Fibroblast of skin of abdomen (primary cell): ENCODE results near the gene SLC44A5.
"Not testable (repeated sequence)": the region's sequence is repeated elsewhere in the genome, so short reads cannot be mapped to it uniquely, and the experiment has no call there.

ENCODE experiments used
- DNase-seq: peaks from one replicate; pipeline ENCODE4 v3.0.0-alpha.2; 2013

The SLC44A5 gene

DNA sequence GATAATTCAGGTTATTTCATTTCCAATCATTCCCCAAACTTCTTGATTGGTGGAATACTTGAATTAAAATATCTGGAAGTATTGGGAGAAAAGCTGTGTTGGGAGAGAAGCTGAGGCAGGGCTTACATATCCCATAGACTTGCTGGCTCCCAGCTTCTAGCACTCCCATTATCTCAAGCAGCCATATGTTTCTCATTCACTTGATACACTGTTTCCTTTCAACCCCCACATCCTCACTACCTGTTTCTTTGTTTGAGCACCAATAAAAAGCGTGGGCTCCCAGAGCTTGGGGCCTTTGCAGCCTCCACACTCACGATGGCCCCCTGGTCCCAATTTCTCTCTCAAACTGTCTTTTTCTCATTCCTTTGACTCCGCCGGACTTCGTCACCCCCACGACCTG lies 256.6 kb downstream of the SLC44A5 start:
- DNase-seq, result not testable (repeated sequence)

DNA sequence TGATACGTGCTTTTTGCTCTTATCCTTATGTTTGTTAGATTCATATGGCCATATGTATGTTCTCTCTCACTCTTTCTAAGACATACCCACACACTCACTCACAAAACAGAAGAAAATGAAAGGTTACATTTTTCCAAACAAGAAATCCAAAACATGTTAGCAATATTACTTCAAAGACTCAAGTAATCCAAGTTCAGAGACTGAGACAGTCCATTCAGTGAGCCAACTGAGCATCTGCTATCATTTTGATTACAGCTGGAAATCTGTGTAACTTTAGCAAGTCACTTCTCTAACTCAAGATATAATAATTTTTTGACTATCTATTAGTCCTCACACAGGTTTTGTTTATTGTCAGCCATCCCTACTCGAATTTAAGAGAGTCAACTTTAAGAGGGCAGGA lies 257.9 kb downstream of the SLC44A5 start:
- DNase-seq, result no peak

- DNase-seq, result peak; percentile 71
Observed at GRCh38 chr1:75345538-75346292, 265.2 kb downstream of the SLC44A5 start.

GRCh38 chr1:75342786-75343185 lies 268.1 kb downstream of the SLC44A5 start:
- no peak for DNase-seq

DNA sequence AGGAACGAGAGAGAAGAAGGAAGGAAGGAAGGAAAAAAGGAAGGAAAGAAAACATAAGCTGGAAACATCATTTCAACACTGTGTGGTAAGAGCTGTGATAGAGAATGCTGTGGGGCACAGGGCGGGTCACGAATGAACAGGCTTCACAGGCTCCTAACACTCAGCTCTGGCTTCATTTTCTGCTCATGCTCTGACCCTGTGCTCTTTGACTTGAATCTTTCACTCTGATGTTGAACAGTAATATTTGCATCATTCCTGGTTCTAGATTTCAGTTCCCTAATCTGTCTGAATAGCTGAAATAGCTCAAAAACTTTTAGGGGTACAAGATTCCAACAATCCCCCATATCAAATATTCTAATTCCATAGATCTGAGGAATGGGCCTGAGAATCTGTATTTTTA lies 269.4 kb downstream of the SLC44A5 start:
- no peak for DNase-seq

DNA sequence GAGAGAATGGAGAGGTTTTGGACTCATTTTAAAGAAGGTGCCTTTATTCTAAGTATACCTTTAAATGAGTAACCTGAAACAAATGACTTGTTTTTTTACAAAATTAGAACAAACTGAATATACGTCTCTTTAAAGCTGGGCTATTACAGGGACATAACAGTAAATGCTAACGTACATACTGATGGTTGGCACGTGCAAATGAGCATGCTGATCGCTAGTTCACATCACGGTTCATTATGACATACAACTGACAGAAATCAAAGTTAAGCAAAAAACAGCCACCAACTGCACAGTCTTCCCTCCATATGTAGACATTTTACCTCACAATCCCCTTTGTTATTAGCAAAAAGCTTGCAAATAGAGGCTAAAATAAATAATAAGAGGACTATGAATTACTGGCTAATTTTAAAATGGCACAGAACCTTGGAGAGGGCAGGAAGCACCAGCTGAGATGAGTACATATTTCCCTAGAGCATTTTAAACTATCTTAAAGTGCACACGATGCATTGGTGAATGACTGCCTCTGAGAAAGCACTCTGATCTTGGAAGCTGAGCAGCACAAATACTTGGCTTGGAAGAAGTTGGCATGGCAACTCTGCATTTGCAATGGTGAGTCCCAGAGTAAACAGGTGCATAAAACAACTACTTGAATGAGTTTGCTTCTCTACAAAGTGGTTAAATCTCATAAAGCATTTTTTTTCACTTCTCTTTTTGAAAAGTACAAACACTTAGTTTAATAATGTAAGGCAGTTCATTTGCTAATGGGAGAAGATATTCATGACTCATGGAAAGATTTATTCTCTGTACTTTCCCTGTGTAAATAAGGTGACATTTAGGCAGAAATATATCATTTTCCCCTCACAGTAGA lies 272.1 kb downstream of the SLC44A5 start:
- DNase-seq, result no peak

DNA sequence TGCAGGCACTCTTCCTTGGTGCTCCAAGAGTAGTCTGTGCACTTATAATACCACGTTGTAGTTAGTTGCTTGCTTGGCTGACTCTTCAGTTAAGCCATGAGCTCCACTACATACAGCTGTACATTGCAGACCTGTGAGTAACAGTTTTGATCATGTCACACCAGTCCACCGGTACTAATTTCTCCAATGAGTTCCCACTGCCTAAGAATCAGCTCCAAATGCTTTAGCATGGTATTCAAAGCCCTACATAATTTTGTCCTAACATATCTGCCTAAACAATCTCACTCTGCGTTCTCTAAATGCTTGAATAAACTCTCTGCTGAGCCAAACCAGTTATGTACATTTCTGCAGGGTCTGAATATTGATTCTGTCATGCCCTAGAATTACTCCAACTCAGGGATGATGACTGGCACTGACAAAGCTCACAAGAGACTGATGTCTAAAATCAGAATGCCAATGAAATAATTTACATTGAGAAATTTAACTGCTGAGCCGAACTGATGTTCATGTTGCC lies 276.0 kb downstream of the SLC44A5 start:
- DNase-seq, result peak; percentile 15

GRCh38 chr1:75330624-75331023 lies 280.3 kb downstream of the SLC44A5 start:
- peak; percentile 5 for DNase-seq

DNA sequence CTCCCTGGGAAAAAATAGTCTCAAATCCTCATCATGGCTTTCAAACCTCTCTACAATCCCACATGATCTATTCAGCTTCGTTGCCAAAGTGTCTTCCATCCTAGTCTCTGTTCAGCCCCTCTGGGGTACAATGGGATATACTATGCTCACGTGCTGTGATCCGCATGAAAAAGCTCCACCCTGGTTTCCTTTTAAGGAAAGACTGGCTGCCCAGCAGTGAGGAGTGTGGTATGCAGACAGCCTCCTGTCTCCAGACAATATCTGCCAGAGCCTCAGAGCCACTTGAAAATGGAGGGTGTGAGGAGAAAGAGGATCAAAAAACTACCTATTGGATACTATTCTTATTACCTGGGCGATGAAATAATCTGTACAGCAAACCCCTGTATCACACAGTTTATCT lies 282.2 kb downstream of the SLC44A5 start:
- no peak for DNase-seq

GRCh38 chr1:75327395-75327794 lies 283.5 kb downstream of the SLC44A5 start:
- no peak for DNase-seq

DNA sequence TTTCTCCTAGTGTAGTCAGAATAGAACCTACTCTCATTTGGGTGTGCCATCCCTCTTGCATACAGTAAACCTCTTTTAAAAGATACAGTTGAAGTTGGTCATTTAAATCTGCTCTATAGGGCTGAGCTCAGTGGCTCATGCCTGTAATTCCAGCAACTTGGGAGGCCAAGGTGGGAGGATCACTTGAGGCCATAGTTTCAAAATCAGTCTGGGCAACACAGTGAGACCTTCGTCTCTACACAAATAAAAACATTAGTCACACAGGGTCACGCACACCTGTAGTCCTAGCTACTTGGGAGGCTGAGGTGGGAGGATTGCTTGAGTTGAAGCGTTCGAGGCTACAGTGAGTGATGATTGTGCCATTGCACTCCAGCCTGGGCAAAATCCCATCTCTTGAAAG lies 292.9 kb downstream of the SLC44A5 start:
- DNase-seq, result no peak

GRCh38 chr1:75316230-75316629 lies 294.7 kb downstream of the SLC44A5 start:
- DNase-seq, result no peak

GRCh38 chr1:75312620-75313019 lies 298.3 kb downstream of the SLC44A5 start:
- DNase-seq, result no peak

DNA sequence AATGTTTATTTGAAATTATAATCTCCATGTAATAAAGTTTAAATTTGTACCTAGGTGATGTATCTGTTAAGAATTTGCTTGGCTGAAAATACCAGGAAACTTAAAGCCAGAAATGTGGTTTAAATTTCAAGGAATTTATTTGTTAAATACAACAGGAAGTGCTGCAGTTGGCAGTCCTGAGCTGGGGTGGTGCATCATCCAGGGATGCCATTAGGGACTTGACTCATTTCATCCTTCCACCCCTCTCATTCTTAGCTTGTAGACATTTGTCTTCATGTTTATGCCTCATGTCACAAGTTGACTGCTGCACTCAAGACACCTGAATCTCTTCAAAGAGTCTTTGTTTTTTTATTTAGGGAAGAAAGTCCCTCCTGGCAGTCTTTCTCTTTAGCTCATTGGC lies 300.8 kb downstream of the SLC44A5 start:
- peak; percentile 45 for DNase-seq

DNA sequence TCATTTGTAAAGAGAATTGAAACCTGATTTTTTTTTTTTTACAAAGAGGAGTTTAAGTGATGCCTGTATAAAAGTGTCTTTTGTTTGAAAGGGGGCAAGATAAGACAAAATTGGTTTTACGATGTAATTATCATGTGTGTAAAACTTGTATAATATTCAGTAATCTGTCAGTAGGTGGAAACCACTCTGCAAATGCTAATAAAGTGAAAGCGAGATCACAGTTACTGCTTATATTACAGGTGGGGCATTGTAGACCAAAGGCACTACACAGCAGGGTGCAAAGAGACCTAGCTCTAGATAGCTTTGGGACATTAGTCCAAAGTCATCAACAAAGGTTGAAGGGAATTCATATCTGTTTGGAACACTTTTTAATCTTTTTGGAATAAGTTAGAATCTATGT lies 302.5 kb downstream of the SLC44A5 start:
- no peak for DNase-seq

GRCh38 chr1:75305061-75305460 lies 305.9 kb downstream of the SLC44A5 start:
- DNase-seq, result no peak

DNA sequence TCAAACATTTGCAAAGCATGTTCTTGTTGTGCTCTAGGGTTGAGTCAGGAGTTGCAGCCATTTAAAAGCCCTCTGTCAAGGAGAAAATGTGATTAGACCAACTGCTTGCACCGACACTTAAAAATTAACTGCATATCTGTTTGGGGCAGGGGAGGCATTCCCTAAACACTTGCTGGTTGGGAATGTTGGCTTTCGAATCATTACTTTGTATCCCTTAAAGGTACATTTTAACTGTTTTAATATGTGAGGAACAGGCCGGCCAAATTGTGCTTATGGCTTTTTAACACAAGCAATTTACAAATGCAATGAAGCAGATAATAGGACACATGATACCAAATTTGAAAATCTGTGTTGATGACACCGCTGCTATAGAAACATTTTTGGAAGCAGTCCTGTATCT lies 317.6 kb downstream of the SLC44A5 start:
- no peak for DNase-seq

- no peak for DNase-seq
Observed at GRCh38 chr1:75292013-75292412, 318.9 kb downstream of the SLC44A5 start.

DNA sequence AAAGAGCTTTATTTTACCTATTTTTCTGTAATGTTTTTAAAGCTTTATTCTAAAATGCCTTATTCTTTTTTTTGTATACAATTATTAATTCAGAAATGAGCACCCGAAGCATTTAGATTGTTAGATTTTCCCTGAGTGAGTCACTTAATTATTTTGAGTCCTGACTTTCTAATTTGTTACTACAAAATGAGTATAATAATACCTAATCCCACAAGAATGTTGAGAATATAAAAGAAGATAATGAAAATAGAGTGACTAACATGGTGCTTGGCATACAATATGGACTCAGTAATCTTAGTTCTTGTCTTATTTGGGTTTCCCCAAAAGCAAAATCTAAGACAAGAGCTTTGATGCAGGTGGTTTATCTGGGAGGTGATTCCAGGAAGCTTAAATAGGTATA lies 334.5 kb downstream of the SLC44A5 start:
- DNase-seq, result peak; percentile 6

GRCh38 chr1:75275631-75276030 lies 335.3 kb downstream of the SLC44A5 start:
- DNase-seq, result no peak

DNA sequence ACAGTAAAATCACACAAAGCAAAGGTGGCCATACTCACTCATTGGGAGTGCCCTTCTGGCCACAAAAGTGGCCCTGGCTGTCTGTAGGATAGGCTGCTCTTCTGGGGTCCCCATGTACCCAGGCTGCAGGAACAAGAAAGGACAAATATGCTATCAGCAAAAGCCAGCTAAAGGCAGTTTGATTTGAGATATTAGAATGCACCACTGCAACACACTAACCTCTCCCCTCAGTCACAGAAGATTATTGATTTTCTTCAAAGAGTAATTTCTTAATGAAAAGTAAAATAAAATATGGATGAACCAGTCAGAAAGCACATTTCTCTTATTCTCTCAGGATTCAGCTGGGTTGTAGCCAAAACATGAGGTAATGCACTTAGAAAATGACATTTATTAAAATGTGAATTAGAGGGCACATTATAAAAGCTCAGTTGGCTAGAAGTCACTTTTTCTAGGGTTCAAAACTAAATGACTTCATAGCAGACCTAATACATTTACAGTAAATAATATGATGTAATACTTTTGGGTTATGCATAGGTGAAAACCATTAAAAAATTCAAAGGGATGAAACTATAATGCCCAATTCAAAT lies 335.9 kb downstream of the SLC44A5 start:
- no peak for DNase-seq

DNA sequence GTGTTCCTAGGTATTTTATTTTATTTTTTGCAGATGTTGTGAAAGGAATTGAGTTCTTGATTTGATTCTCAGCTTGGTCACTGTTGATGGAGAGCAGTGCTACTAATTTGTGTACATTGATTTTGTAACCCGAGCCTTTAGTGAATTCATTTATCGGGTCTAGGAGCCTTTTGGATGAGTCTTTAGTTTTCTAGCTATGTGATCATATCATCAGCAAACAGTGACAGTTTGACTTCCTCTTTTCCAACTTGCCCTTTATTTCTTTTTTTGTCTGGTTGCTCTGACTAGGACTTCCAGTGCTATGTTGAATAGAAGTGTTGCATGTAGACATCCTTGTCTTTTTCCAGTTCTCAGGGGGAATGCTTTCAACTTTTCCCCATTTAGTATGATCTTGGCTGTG lies 337.8 kb downstream of the SLC44A5 start:
- no peak for DNase-seq

GRCh38 chr1:75265792-75266191 lies 345.1 kb downstream of the SLC44A5 start:
- DNase-seq, result peak; percentile 23
